ENCODE results near the gene HSPA1L.

- no peak for TF ChIP-seq EZH2 (IDR thresholded peaks at IDR 0.05; ENCODE audit: borderline replicate concordance, insufficient read depth, low read length, poor library complexity, severe bottlenecking)
- no peak for TF ChIP-seq CTCF (IDR thresholded peaks at IDR 0.05; ENCODE audit: poor library complexity, severe bottlenecking)
Measured at GRCh38 chr6:31776989-31777666, 38.0 kb downstream of the HSPA1L start, which contains the start of gene VWA7.
